IMR-90 (cell line): Measurements from ENCODE around the gene ERC2. TPM values are rescaled to one million over a fixed set of nuclear protein-coding genes. Genes with fewer than 3 reads are reported as not detected.

ENCODE experiments used
- ATAC-seq: fragments of 200-7000 bp; cut with Tn5 transposase; 2 replicates; pipeline ENCODE4 v1.9.1; 2020; ENCODE audit warnings: low read depth, mild to moderate bottlenecking, moderate library complexity
- BruUV-seq: library from RNA; stranded (reverse); fragments of 400-500 nt; replicated peaks from 2 replicates; lab custom pipeline; 2021; lab: Mats Ljungman, UMichigan
- CTCF ChIA-PET: fragments of 300-600 bp; formaldehyde crosslinking; extraction: SDS; loops from one replicate; lab custom pipeline; 2021; ENCODE audit warnings: antibody characterized with exemption; lab: Yijun Ruan, JAX
- POLR2A ChIA-PET: fragments of 300-600 bp; sonication (Branson Sonifier 250); formaldehyde crosslinking; loops from one replicate; lab custom pipeline; 2022; ENCODE audit warnings: antibody characterized with exemption; ENCODE audit not compliant: unreplicated experiment; lab: Charles Lee
- DNase-seq: peaks from one replicate; pipeline ENCODE4 v3.0.0; 2013
- H2AFZ ChIP-seq: replicated peaks from 2 replicates; pipeline ENCODE3; 2013; ENCODE audit warnings: low read length, mild to moderate bottlenecking; ENCODE audit not compliant: poor library complexity
- H2AK5ac ChIP-seq: 2 replicates; pipeline ENCODE4 v1.6.1; 2013; ENCODE audit warnings: low read depth, low read length, inconsistent platforms
- H2AK9ac ChIP-seq: replicated peaks from 2 replicates; pipeline ENCODE3; 2013; ENCODE audit warnings: mild to moderate bottlenecking, low read depth, low read length, moderate library complexity; ENCODE audit not compliant: poor library complexity
- H2BK120ac ChIP-seq: 2 replicates; pipeline ENCODE4 v1.6.1; 2013; ENCODE audit warnings: low read depth, low read length, inconsistent platforms
- H2BK15ac ChIP-seq: 3 replicates; pipeline ENCODE4 v1.6.1; 2013; ENCODE audit warnings: low read depth, low read length, inconsistent platforms
- H2BK20ac ChIP-seq: 2 replicates; pipeline ENCODE4 v1.6.1; 2013; ENCODE audit warnings: low read depth, mild to moderate bottlenecking, inconsistent platforms, low read length, moderate library complexity
- H2BK5ac ChIP-seq: 2 replicates; pipeline ENCODE4 v1.6.1; 2013; ENCODE audit warnings: mild to moderate bottlenecking, low read depth, low read length, inconsistent platforms; ENCODE audit not compliant: poor library complexity, severe bottlenecking
- H3K14ac ChIP-seq: replicated peaks from 2 replicates; pipeline ENCODE4 v1.6.1; 2013; ENCODE audit warnings: low read depth, low read length, inconsistent platforms
- H3K18ac ChIP-seq: 2 replicates; pipeline ENCODE4 v1.6.1; 2013; ENCODE audit warnings: low read depth, low read length, control low read depth
- H3K23ac ChIP-seq: 2 replicates; pipeline ENCODE4 v1.6.1; 2013; ENCODE audit warnings: low read depth, low read length, inconsistent platforms
- H3K27ac ChIP-seq: 2 replicates; pipeline ENCODE4 v1.5.1; 2013; ENCODE audit warnings: mild to moderate bottlenecking, control low read depth, low read length; ENCODE audit not compliant: insufficient read depth
- H3K27me3 ChIP-seq: 2 replicates; pipeline ENCODE4 v1.6.1; 2013; ENCODE audit warnings: low read length; ENCODE audit not compliant: control insufficient read depth, insufficient read depth
- H3K36me3 ChIP-seq: 2 replicates; pipeline ENCODE4 v1.6.1; 2013; ENCODE audit warnings: low read length, mixed read lengths; ENCODE audit not compliant: control insufficient read depth, insufficient read depth
- H3K4ac ChIP-seq: 2 replicates; pipeline ENCODE4 v1.6.1; 2013; ENCODE audit warnings: low read depth, low read length, inconsistent platforms
- H3K4me1 ChIP-seq: 2 replicates; pipeline ENCODE4 v1.6.1; 2013; ENCODE audit warnings: low read length, mixed read lengths; ENCODE audit not compliant: control insufficient read depth, insufficient read depth
- H3K4me2 ChIP-seq: 2 replicates; pipeline ENCODE4 v1.6.1; 2013; ENCODE audit warnings: low read depth, mild to moderate bottlenecking, control low read depth, low read length, moderate library complexity
- H3K4me3 ChIP-seq: 2 replicates; pipeline ENCODE4 v1.5.1; 2013; ENCODE audit warnings: low read depth, mild to moderate bottlenecking, control low read depth, low read length, moderate library complexity; ENCODE audit not compliant: insufficient read depth
- H3K56ac ChIP-seq: 2 replicates; pipeline ENCODE4 v1.6.1; 2013; ENCODE audit warnings: low read length, inconsistent platforms; ENCODE audit not compliant: insufficient read depth; ENCODE audit errors: extremely low read depth
- H3K79me1 ChIP-seq, 2 experiments: 2 replicates each; pipeline ENCODE4 v1.6.1; 2013; ENCODE audit warnings: low read length in 2 of 2, inconsistent platforms in 1 of 2, low read depth in 1 of 2
- H3K9ac ChIP-seq: 2 replicates; pipeline ENCODE4 v1.6.1; 2013; ENCODE audit warnings: low read depth, low read length, control low read depth
- H3K9me1 ChIP-seq: 2 replicates; pipeline ENCODE4 v1.6.1; 2013; ENCODE audit warnings: low read length, inconsistent platforms; ENCODE audit not compliant: insufficient read depth
- H3K9me3 ChIP-seq: 2 replicates; pipeline ENCODE4 v1.6.1; 2013; ENCODE audit warnings: low read length; ENCODE audit not compliant: control insufficient read depth, insufficient read depth
- H4K20me1 ChIP-seq: 2 replicates; pipeline ENCODE4 v1.6.1; 2013; ENCODE audit warnings: low read length, inconsistent platforms; ENCODE audit not compliant: insufficient read depth
- H4K5ac ChIP-seq: 2 replicates; pipeline ENCODE4 v1.6.1; 2013; ENCODE audit warnings: mild to moderate bottlenecking, low read depth, low read length, control low read depth
- H4K8ac ChIP-seq, 2 experiments: 2 replicates each; pipeline ENCODE4 v1.6.1; 2013; ENCODE audit warnings: low read depth in 2 of 2, low read length in 2 of 2, control low read depth in 1 of 2, inconsistent platforms in 1 of 2
- H4K91ac ChIP-seq: 2 replicates; pipeline ENCODE4 v1.6.1; 2013; ENCODE audit warnings: low read depth, low read length, inconsistent platforms; ENCODE audit not compliant: insufficient read depth
- BHLHE40 ChIP-seq: fragments of 150-350 bp; IDR thresholded peaks from 2 replicates; pipeline ENCODE4 v1.6.1; 2016; ENCODE audit warnings: mild to moderate bottlenecking, low read depth, low read length
- CEBPB ChIP-seq: IDR thresholded peaks from 2 replicates; pipeline ENCODE4 v1.6.1; 2012; ENCODE audit warnings: low read depth, low read length, improper control_type of control experiment
- CHD1 ChIP-seq: IDR thresholded peaks from 2 replicates; pipeline ENCODE4 v1.6.1; 2012; ENCODE audit warnings: low read depth, low read length, improper control_type of control experiment
- FOS ChIP-seq: fragments of 150-350 bp; IDR thresholded peaks from 2 replicates; pipeline ENCODE4 v1.6.1; 2016; ENCODE audit warnings: low read depth, low read length
- MAFK ChIP-seq: IDR thresholded peaks from 2 replicates; pipeline ENCODE4 v1.6.1; 2012; ENCODE audit warnings: low read depth, low read length, improper control_type of control experiment
- MAZ ChIP-seq: IDR thresholded peaks from 2 replicates; pipeline ENCODE4 v1.6.1; 2012; ENCODE audit warnings: low read depth, mild to moderate bottlenecking, low read length, improper control_type of control experiment, moderate library complexity, borderline replicate concordance
- MXI1 ChIP-seq: IDR thresholded peaks from 2 replicates; pipeline ENCODE4 v1.6.1; 2012; ENCODE audit warnings: low read depth, mild to moderate bottlenecking, low read length, moderate library complexity, borderline replicate concordance
- NFE2L2 ChIP-seq: fragments of 150-350 bp; IDR thresholded peaks from 2 replicates; pipeline ENCODE4 v1.6.1; 2016; ENCODE audit warnings: low read depth, mild to moderate bottlenecking, low read length
- POLR2A ChIP-seq: IDR thresholded peaks from 2 replicates; pipeline ENCODE4 v1.6.1; 2012; ENCODE audit warnings: mild to moderate bottlenecking, low read depth, low read length
- RAD21 ChIP-seq: IDR thresholded peaks from 2 replicates; pipeline ENCODE4 v1.6.1; 2012; ENCODE audit warnings: low read length, improper control_type of control experiment
- RCOR1 ChIP-seq: IDR thresholded peaks from 2 replicates; pipeline ENCODE4 v1.6.1; 2012; ENCODE audit warnings: mild to moderate bottlenecking, low read length, improper control_type of control experiment; ENCODE audit not compliant: insufficient replicate concordance
- RFX5 ChIP-seq: IDR thresholded peaks from 2 replicates; pipeline ENCODE4 v1.8.0; 2012; ENCODE audit warnings: low read depth, mild to moderate bottlenecking, low read length, moderate library complexity
- SMC3 ChIP-seq: fragments of 150-350 bp; IDR thresholded peaks from 2 replicates; pipeline ENCODE4 v1.6.1; 2016; ENCODE audit warnings: low read depth, mild to moderate bottlenecking, antibody characterized with exemption, low read length, moderate library complexity
- dilution Hi-C: fragments of 300-500 bp; cut with HindIII; formaldehyde crosslinking; loops from one replicate; pipeline ENCODE4 v1.14.3; 2018; ENCODE audit warnings: low sequenced_read_pairs; ENCODE audit not compliant: unreplicated experiment
- in situ Hi-C: fragments of 300-500 bp; cut with MboI; formaldehyde crosslinking; loops from 3 replicates; pipeline ENCODE4 v1.14.3; 2019; ENCODE audit warnings: low sequenced_read_pairs, inconsistent platforms, mixed read lengths
- intact Hi-C: fragments of 100-400 bp; cut with micrococcal nuclease; formaldehyde crosslinking; loops from 2 replicates; pipeline ENCODE4 v1.10.0; 2022
- polyA plus RNA-seq, 3 experiments: library from polyadenylated mRNA; depleted of rRNA; stranded (reverse); fragments of >200 nt; gene quantifications; 2 replicates each; pipeline ENCODE4 v1.2.3, GENCODE V29; 2012; ENCODE audit warnings: low replicate concordance in 1 of 3
- total RNA-seq: library from RNA; depleted of rRNA; stranded (reverse); fragments of >200 nt; gene quantifications from 2 replicates; pipeline ENCODE4 v1.2.3, GENCODE V29; 2012
- TF ChIP-seq, protein P1 (sequence below): conservative IDR thresholded peaks from 2 replicates; pipeline ENCODE4 v1.5.1; 2012; ENCODE audit warnings: mild to moderate bottlenecking, low read depth, low read length, improper control_type of control experiment
- TF ChIP-seq, protein P2 (sequence below): fragments of 150-350 bp; IDR thresholded peaks from 2 replicates; pipeline ENCODE4 v1.6.1; 2016; ENCODE audit warnings: low read depth, mild to moderate bottlenecking, low read length, moderate library complexity, borderline replicate concordance
- TF ChIP-seq, protein P3 (sequence below): fragments of 150-350 bp; IDR thresholded peaks from 2 replicates; pipeline ENCODE4 v1.6.1; 2017; ENCODE audit warnings: mild to moderate bottlenecking, antibody characterized with exemption, low read length, low read depth

Gene ERC2
- total and polyA plus RNA-seq, 2 of the 4 experiments (the other 2 are of a cell fraction), result 0.17 to 0.18 TPM

DNA sequence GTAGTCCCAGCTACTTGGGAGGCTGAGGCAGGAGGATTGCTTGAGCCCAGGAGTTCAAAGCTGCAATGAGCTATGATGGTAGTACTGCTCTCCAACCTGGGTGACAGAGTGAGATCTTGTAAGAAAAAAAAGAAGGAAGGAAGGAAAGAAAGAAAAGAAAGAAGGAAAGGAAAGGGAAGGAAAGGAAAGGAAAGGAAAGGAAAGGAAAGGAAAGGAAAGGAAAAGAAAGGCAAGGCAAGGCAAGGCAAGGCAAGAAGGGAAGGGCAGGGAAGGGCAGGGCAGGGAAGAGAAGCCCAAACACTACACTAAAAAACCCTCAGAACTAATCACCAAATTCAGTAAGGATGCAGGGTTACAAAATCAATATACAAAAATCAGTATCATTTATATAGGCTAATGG, 341.6 kb downstream of the ERC2 start:
- Histone ChIP-seq H3K9ac (no peak overlapping the region), H3K27ac (no peak overlapping the region), H2BK5ac (no peak overlapping the region), H3K36me3 (no peaks in the 10 kb centered on the region), H3K4me2 (no peak overlapping the region), H3K9me1 (no peaks in the 10 kb centered on the region), H3K4me1 (no peaks in the 10 kb centered on the region; the same call in 1 of the 2 replicates), H3K27me3 (peaks cover 5% of the 10 kb centered on the region), H3K4me3 (no peak overlapping the region), H4K20me1 (no peaks in the 10 kb centered on the region), H2AFZ (no peak overlapping the region), H4K5ac (no peak overlapping the region), H3K14ac (no peak overlapping the region), H3K23ac (no peak overlapping the region), H2BK120ac (no peak overlapping the region), H4K91ac (no peak overlapping the region), H3K9me3 (no peaks in the 10 kb centered on the region), H4K8ac (no peak overlapping the region), H3K56ac (no peak overlapping the region), H3K18ac (no peak overlapping the region), H2AK9ac (no peak overlapping the region), H3K79me1 (no peaks in the 10 kb centered on the region), H3K4ac (no peak overlapping the region), H2AK5ac (no peak overlapping the region), H2BK20ac (no peak overlapping the region), H2BK15ac (no peak overlapping the region)
- POLR2A ChIA-PET, result no interaction called here
- dilution Hi-C loops (no loop called here), in situ Hi-C loops (no loop called here), intact Hi-C loops (no loop called here)
- TF ChIP-seq, protein P1, sequence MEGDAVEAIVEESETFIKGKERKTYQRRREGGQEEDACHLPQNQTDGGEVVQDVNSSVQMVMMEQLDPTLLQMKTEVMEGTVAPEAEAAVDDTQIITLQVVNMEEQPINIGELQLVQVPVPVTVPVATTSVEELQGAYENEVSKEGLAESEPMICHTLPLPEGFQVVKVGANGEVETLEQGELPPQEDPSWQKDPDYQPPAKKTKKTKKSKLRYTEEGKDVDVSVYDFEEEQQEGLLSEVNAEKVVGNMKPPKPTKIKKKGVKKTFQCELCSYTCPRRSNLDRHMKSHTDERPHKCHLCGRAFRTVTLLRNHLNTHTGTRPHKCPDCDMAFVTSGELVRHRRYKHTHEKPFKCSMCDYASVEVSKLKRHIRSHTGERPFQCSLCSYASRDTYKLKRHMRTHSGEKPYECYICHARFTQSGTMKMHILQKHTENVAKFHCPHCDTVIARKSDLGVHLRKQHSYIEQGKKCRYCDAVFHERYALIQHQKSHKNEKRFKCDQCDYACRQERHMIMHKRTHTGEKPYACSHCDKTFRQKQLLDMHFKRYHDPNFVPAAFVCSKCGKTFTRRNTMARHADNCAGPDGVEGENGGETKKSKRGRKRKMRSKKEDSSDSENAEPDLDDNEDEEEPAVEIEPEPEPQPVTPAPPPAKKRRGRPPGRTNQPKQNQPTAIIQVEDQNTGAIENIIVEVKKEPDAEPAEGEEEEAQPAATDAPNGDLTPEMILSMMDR, result no peak
- TF ChIP-seq MXI1, result no peak
- no peak for TF ChIP-seq RCOR1
- TF ChIP-seq FOS, result no peak
- no peak for TF ChIP-seq MAFK
- TF ChIP-seq MAZ, result no peak
- no peak for TF ChIP-seq CHD1
- TF ChIP-seq RFX5, result no peak
- TF ChIP-seq NFE2L2, result no peak
- TF ChIP-seq, protein P2, sequence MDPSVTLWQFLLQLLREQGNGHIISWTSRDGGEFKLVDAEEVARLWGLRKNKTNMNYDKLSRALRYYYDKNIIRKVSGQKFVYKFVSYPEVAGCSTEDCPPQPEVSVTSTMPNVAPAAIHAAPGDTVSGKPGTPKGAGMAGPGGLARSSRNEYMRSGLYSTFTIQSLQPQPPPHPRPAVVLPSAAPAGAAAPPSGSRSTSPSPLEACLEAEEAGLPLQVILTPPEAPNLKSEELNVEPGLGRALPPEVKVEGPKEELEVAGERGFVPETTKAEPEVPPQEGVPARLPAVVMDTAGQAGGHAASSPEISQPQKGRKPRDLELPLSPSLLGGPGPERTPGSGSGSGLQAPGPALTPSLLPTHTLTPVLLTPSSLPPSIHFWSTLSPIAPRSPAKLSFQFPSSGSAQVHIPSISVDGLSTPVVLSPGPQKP, result no peak
- TF ChIP-seq POLR2A, result no peak
- TF ChIP-seq BHLHE40, result no peak
- TF ChIP-seq SMC3, result no peak
- TF ChIP-seq, protein P3, sequence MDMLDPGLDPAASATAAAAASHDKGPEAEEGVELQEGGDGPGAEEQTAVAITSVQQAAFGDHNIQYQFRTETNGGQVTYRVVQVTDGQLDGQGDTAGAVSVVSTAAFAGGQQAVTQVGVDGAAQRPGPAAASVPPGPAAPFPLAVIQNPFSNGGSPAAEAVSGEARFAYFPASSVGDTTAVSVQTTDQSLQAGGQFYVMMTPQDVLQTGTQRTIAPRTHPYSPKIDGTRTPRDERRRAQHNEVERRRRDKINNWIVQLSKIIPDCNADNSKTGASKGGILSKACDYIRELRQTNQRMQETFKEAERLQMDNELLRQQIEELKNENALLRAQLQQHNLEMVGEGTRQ, result no peak
- no peak for TF ChIP-seq CEBPB
- no peak for TF ChIP-seq RAD21
- ATAC-seq, result no peak
- no peak for DNase-seq
- BruUV-seq, result no TSS peak
- CTCF ChIA-PET, result no interaction called here
